Liver (tissue), 9 donors: Measurements from ENCODE around the gene RHAG. TPM values are rescaled to one million over a fixed set of nuclear protein-coding genes. Genes with fewer than 3 reads are reported as not detected.
A peak's percentile ranks its signal among the peaks of the same experiment; 100 is the strongest.

Experiments used
- DNase-seq: peaks from one replicate; pipeline ENCODE4 v3.0.0-alpha.2; 2017; ENCODE audit warnings: low spot score
- H3K27ac ChIP-seq, 2 donors: one replicate each; pipeline ENCODE4 v1.7.0; 2013; ENCODE audit warnings: inconsistent platforms in 2 of 2, low read length in 2 of 2, control low read depth in 1 of 2, low read depth in 1 of 2, mild to moderate bottlenecking in 1 of 2
- H3K27me3 ChIP-seq, 4 donors: one replicate each; pipeline versions ENCODE4 v1.6.1 to v1.7.0; 2013; ENCODE audit warnings: low read length in 3 of 4, inconsistent platforms in 1 of 4, mild to moderate bottlenecking in 1 of 4, moderate library complexity in 1 of 4; ENCODE audit not compliant: control insufficient read depth in 4 of 4, insufficient read depth in 4 of 4
- H3K36me3 ChIP-seq, 4 donors: one replicate each; pipeline versions ENCODE4 v1.6.1 to v1.7.0; 2013; ENCODE audit warnings: low read length in 3 of 4, mild to moderate bottlenecking in 3 of 4, low read depth in 1 of 4, moderate library complexity in 1 of 4; ENCODE audit not compliant: control insufficient read depth in 4 of 4, insufficient read depth in 3 of 4
- H3K4me1 ChIP-seq, 4 donors: one replicate each; pipeline versions ENCODE4 v1.6.1 to v1.7.0; 2013; ENCODE audit warnings: low read length in 3 of 4, mild to moderate bottlenecking in 3 of 4, moderate library complexity in 1 of 4; ENCODE audit not compliant: control insufficient read depth in 4 of 4, insufficient read depth in 4 of 4
- H3K4me3 ChIP-seq, 3 donors: one replicate each; pipeline versions ENCODE4 v1.6.1 to v1.7.0; 2013; ENCODE audit warnings: low read length in 3 of 3, control low read depth in 1 of 3, low read depth in 1 of 3, mild to moderate bottlenecking in 1 of 3
- H3K9ac ChIP-seq, 2 donors: one replicate each; pipeline ENCODE4 v1.7.0; 2013; ENCODE audit warnings: low read length in 2 of 2, mild to moderate bottlenecking in 2 of 2, moderate library complexity in 2 of 2, control low read depth in 1 of 2, low read depth in 1 of 2
- H3K9me3 ChIP-seq, 4 donors: one replicate each; pipeline versions ENCODE4 v1.6.1 to v1.7.0; 2013; ENCODE audit warnings: low read length in 3 of 4; ENCODE audit not compliant: control insufficient read depth in 4 of 4
- EGR1 ChIP-seq, 2 donors: IDR thresholded peaks; 2 replicates each; pipeline ENCODE4 v1.6.1; 2016 to 2018; ENCODE audit warnings: antibody characterized with exemption in 2 of 2, low read depth in 2 of 2
- FOXA1 ChIP-seq: IDR thresholded peaks from 2 replicates; pipeline ENCODE4 v1.6.1; 2016; ENCODE audit warnings: antibody characterized with exemption
- FOXA2 ChIP-seq: IDR thresholded peaks from 2 replicates; pipeline ENCODE4 v1.6.1; 2016; ENCODE audit warnings: antibody characterized with exemption
- GABPA ChIP-seq, 2 donors: IDR thresholded peaks in 1 of 2; conservative IDR thresholded peaks in 1 of 2; 2 replicates each; pipeline ENCODE4 v1.6.1; 2016; ENCODE audit warnings: antibody characterized with exemption in 2 of 2, mild to moderate bottlenecking in 1 of 2, moderate library complexity in 1 of 2
- HNF4A ChIP-seq, 2 donors: conservative IDR thresholded peaks; 2 replicates each; pipeline ENCODE4 v1.6.1; 2016; ENCODE audit warnings: antibody characterized with exemption in 2 of 2, mild to moderate bottlenecking in 2 of 2
- HNF4G ChIP-seq: IDR thresholded peaks from 2 replicates; pipeline ENCODE4 v1.6.1; 2016; ENCODE audit warnings: antibody characterized with exemption
- JUND ChIP-seq, 2 donors: IDR thresholded peaks; 2 replicates each; pipeline ENCODE4 v1.6.1; 2016; ENCODE audit warnings: antibody characterized with exemption in 2 of 2
- NR2F2 ChIP-seq: IDR thresholded peaks from 2 replicates; pipeline ENCODE4 v1.6.1; 2016; ENCODE audit warnings: antibody characterized with exemption
- RAD21 ChIP-seq, 2 donors: IDR thresholded peaks; 2 replicates each; pipeline ENCODE4 v1.6.1; 2016; ENCODE audit warnings: antibody characterized with exemption in 2 of 2, mild to moderate bottlenecking in 2 of 2
- RXRA ChIP-seq, 2 donors: IDR thresholded peaks; 2 replicates each; pipeline ENCODE4 v1.6.1; 2017 to 2018; ENCODE audit warnings: antibody characterized with exemption in 2 of 2, mild to moderate bottlenecking in 1 of 2
- SP1 ChIP-seq: IDR thresholded peaks from 2 replicates; pipeline ENCODE4 v1.6.1; 2018; ENCODE audit warnings: antibody characterized with exemption, mild to moderate bottlenecking
- TAF1 ChIP-seq: conservative IDR thresholded peaks from 2 replicates; pipeline ENCODE4 v1.6.1; 2016; ENCODE audit warnings: antibody characterized with exemption, mild to moderate bottlenecking
- YY1 ChIP-seq: IDR thresholded peaks from 2 replicates; pipeline ENCODE4 v1.6.1; 2016; ENCODE audit warnings: antibody characterized with exemption, mild to moderate bottlenecking
- polyA plus RNA-seq, 2 donors: library from polyadenylated mRNA; stranded (reverse) in 1 of 2; unstranded in 1 of 2; fragments of 200-250 nt in 1 of 2; fragments of >200 nt in 1 of 2; fragmentation: Nextera tagmentation in 1 of 2; extraction: Ambion mirVana in 1 of 2; gene quantifications; one replicate each; pipeline versions ENCODE4 v1.2.1 to v1.2.3, GENCODE V29; 2013 to 2015
- total RNA-seq, 2 donors: library from RNA; depleted of rRNA; stranded (reverse); fragments of >200 nt; gene quantifications; one replicate each; pipeline ENCODE4 v1.2.3, GENCODE V29; 2014
- TF ChIP-seq, protein P1 (sequence below): IDR thresholded peaks from 2 replicates; pipeline ENCODE4 v1.6.1; 2016; ENCODE audit warnings: antibody characterized with exemption
- TF ChIP-seq, protein P2 (sequence below): IDR thresholded peaks from 2 replicates; pipeline ENCODE4 v1.6.1; 2016; ENCODE audit warnings: antibody characterized with exemption
- TF ChIP-seq, protein P3 (sequence below): IDR thresholded peaks from 2 replicates; pipeline ENCODE4 v1.6.1; 2016; ENCODE audit warnings: antibody characterized with exemption
- TF ChIP-seq, protein P4 (sequence below): IDR thresholded peaks from 2 replicates; pipeline ENCODE4 v1.6.1; 2016; ENCODE audit warnings: antibody characterized with exemption, mild to moderate bottlenecking
- TF ChIP-seq, protein P5 (sequence below): fragments of 150-350 bp; IDR thresholded peaks from 2 replicates; pipeline ENCODE4 v1.5.1; 2017; ENCODE audit warnings: improper control_type of control experiment, low read depth, low read length; ENCODE audit not compliant: missing input control
- donor health status: healthy.
- donor health status: healthy.
- donor health status: healthy.
- donor health status: healthy.
- donor health status: healthy.

Gene RHAG
- total and polyA plus RNA-seq, 4 donors, result 0.07 to 345 TPM; not detected in 2

DNA sequence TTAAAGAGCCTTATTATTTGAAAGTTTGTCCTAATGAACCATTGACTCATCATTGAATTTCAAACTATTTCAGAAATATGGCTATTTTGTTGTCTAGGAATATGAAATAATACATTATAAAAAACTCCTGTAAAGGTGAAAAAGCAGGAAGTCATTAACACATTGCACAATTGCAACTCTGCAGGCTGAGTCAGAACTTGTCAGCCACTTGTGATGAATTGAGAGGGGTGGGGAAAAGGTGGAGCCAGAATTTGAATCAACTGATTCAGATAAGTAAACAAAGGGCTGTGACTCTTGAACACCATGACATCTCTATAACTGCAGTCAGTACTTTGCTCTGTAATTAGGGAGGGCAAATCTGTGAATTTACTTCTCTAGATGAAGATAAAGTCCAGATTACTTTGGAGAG is 80.2 kb downstream of the RHAG start:
- no peaks in the 10 kb centered on the region for H3K9me3 ChIP-seq
- H3K27me3 ChIP-seq, result no peaks in the 10 kb centered on the region
- no peak overlapping the region for H3K4me3 ChIP-seq
- H3K36me3 ChIP-seq, result no peaks in the 10 kb centered on the region
- peak overlapping the region; percentile 6 to 59 for H3K27ac ChIP-seq
- H3K9ac ChIP-seq, result no peak overlapping the region
- peak in 1 of 2 donors; percentile 61 for TF ChIP-seq RXRA (IDR thresholded peaks at IDR 0.05)
- peak; percentile 77 for TF ChIP-seq FOXA1
- TF ChIP-seq, protein P1, sequence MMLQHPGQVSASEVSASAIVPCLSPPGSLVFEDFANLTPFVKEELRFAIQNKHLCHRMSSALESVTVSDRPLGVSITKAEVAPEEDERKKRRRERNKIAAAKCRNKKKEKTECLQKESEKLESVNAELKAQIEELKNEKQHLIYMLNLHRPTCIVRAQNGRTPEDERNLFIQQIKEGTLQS, result no peak
- TF ChIP-seq, protein P2, sequence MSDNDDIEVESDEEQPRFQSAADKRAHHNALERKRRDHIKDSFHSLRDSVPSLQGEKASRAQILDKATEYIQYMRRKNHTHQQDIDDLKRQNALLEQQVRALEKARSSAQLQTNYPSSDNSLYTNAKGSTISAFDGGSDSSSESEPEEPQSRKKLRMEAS, result no peak
- TF ChIP-seq, protein P3, sequence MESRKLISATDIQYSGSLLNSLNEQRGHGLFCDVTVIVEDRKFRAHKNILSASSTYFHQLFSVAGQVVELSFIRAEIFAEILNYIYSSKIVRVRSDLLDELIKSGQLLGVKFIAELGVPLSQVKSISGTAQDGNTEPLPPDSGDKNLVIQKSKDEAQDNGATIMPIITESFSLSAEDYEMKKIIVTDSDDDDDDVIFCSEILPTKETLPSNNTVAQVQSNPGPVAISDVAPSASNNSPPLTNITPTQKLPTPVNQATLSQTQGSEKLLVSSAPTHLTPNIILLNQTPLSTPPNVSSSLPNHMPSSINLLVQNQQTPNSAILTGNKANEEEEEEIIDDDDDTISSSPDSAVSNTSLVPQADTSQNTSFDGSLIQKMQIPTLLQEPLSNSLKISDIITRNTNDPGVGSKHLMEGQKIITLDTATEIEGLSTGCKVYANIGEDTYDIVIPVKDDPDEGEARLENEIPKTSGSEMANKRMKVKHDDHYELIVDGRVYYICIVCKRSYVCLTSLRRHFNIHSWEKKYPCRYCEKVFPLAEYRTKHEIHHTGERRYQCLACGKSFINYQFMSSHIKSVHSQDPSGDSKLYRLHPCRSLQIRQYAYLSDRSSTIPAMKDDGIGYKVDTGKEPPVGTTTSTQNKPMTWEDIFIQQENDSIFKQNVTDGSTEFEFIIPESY, result no peak
- TF ChIP-seq, protein P4, sequence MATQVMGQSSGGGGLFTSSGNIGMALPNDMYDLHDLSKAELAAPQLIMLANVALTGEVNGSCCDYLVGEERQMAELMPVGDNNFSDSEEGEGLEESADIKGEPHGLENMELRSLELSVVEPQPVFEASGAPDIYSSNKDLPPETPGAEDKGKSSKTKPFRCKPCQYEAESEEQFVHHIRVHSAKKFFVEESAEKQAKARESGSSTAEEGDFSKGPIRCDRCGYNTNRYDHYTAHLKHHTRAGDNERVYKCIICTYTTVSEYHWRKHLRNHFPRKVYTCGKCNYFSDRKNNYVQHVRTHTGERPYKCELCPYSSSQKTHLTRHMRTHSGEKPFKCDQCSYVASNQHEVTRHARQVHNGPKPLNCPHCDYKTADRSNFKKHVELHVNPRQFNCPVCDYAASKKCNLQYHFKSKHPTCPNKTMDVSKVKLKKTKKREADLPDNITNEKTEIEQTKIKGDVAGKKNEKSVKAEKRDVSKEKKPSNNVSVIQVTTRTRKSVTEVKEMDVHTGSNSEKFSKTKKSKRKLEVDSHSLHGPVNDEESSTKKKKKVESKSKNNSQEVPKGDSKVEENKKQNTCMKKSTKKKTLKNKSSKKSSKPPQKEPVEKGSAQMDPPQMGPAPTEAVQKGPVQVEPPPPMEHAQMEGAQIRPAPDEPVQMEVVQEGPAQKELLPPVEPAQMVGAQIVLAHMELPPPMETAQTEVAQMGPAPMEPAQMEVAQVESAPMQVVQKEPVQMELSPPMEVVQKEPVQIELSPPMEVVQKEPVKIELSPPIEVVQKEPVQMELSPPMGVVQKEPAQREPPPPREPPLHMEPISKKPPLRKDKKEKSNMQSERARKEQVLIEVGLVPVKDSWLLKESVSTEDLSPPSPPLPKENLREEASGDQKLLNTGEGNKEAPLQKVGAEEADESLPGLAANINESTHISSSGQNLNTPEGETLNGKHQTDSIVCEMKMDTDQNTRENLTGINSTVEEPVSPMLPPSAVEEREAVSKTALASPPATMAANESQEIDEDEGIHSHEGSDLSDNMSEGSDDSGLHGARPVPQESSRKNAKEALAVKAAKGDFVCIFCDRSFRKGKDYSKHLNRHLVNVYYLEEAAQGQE, result no peak
- no peak for TF ChIP-seq TAF1
- no peak for TF ChIP-seq NR2F2
- no peak for TF ChIP-seq EGR1 (IDR thresholded peaks at IDR 0.05; ENCODE audit: low read depth in 2 of 2)
- TF ChIP-seq HNF4G, result no peak
- peak; percentile 70 to 83 for TF ChIP-seq JUND (IDR thresholded peaks at IDR 0.05)
- no peak for TF ChIP-seq RAD21 (IDR thresholded peaks at IDR 0.05)
- TF ChIP-seq YY1, result peak; percentile 14
- TF ChIP-seq FOXA2, result peak; percentile 89
- peak; percentile 10 to 74 for TF ChIP-seq HNF4A (conservative IDR thresholded peaks at IDR 0.05)
- TF ChIP-seq, protein P5, sequence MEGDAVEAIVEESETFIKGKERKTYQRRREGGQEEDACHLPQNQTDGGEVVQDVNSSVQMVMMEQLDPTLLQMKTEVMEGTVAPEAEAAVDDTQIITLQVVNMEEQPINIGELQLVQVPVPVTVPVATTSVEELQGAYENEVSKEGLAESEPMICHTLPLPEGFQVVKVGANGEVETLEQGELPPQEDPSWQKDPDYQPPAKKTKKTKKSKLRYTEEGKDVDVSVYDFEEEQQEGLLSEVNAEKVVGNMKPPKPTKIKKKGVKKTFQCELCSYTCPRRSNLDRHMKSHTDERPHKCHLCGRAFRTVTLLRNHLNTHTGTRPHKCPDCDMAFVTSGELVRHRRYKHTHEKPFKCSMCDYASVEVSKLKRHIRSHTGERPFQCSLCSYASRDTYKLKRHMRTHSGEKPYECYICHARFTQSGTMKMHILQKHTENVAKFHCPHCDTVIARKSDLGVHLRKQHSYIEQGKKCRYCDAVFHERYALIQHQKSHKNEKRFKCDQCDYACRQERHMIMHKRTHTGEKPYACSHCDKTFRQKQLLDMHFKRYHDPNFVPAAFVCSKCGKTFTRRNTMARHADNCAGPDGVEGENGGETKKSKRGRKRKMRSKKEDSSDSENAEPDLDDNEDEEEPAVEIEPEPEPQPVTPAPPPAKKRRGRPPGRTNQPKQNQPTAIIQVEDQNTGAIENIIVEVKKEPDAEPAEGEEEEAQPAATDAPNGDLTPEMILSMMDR, result no peak
- peak; percentile 48 for TF ChIP-seq SP1
- TF ChIP-seq GABPA (IDR thresholded peaks at IDR 0.05 in 1 of 2, conservative IDR thresholded peaks at IDR 0.05 in 1 of 2), result peak in 1 of 2 donors; percentile 14
- H3K4me1 ChIP-seq, result peaks cover 0 to 21% (median 5%) of the 10 kb centered on the region in 4 donors
- DNase-seq, result no peak
